GM06990 (cell line): ENCODE measurements around the gene WDR86.

Experiments used
- DNase-seq: peaks from one replicate; pipeline ENCODE4 v3.0.0-alpha.2; 2011; ENCODE audit not compliant: insufficient read length; ENCODE audit errors: extremely low read depth
- H3K27me3 ChIP-seq: replicated peaks from 2 replicates; pipeline ENCODE4 v1.6.0; 2011; ENCODE audit warnings: low read length; ENCODE audit not compliant: control insufficient read depth, insufficient read depth
- H3K36me3 ChIP-seq: 2 replicates; pipeline ENCODE4 v1.5.1; 2011; ENCODE audit warnings: low read length; ENCODE audit not compliant: control insufficient read depth, insufficient read depth
- H3K4me3 ChIP-seq: replicated peaks from 2 replicates; pipeline ENCODE4 v1.5.1; 2011; ENCODE audit warnings: low read depth, mild to moderate bottlenecking, control low read depth, low read length
- CTCF ChIP-seq: IDR thresholded peaks from 2 replicates; pipeline ENCODE4 v1.5.1; 2011; ENCODE audit warnings: low read length, control low read depth, mild to moderate bottlenecking, inconsistent platforms; ENCODE audit not compliant: insufficient read depth, poor library complexity, severe bottlenecking

The WDR86 gene

GRCh38 chr7:151446412-151446811 lies 36.6 kb upstream of the WDR86 start:
- no peak overlapping the region for H3K4me3 ChIP-seq
- no peak for TF ChIP-seq CTCF
- no peaks in the 10 kb centered on the region for H3K36me3 ChIP-seq
- no peaks in the 10 kb centered on the region; the same call in 1 of the 2 replicates for H3K27me3 ChIP-seq
- no peak for DNase-seq

DNA sequence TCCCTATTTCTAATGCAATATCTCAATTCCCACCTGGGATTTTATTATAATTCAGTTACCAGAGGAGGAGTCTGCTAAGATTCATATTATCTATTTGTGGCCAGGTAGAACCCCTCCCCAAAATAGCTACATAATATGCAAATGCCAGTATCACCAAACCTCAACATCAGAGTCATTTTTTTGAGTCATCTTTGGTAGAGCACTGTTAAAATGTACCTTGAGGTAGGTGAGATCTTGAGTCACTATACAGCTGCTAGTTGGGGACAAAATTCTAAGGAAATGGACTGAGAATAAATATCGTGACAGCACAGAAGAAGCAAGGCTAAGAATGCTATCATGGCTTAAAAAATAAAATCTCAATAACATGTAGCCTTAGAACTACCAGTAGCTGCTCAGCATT lies 34.8 kb upstream of the WDR86 start:
- no peak for TF ChIP-seq CTCF
- H3K36me3 ChIP-seq = no peaks in the 10 kb centered on the region
- DNase-seq = no peak

DNA sequence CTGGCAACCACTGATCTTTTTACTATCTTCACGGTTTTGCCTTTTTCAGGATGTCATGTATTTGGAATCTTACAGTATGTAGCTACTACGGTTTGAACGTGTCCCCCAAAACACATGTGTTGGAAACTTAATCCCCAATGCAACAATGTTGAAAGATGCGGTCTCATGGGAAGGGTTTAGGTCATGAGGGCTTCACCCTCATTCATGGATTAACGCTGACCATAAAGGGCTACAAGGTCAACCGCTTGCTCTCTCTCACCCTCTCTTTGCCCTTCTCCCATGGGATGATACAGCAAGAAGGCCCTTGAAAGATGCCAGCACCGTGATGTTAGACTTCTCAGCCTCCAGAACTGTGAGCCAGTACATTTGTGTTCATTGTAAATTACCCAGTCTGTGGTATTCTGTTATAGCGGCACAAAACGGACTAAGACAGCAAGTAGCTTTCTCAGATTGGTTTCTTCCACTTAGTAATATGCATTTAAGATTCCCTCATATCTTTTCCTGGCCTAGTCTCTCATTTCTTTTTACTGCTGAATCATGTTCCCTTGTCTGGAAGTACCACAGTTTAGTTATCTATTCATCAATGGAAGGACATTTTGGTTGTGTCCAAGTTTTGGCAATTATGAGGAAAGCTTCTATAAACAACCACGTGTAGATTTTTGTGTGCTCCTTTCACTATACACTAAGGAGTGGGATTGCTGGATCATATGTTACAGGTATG lies 33.1 kb upstream of the WDR86 start:
- peaks cover 3% of the 10 kb centered on the region for H3K27me3 ChIP-seq
- H3K4me3 ChIP-seq = no peak overlapping the region
- no peak for TF ChIP-seq CTCF
- no peak for DNase-seq
- H3K36me3 ChIP-seq = no peaks in the 10 kb centered on the region

More for the DNA sequence above, 34.8 kb upstream of the WDR86 start:
- H3K4me3 ChIP-seq = no peak overlapping the region
- H3K27me3 ChIP-seq = no peaks in the 10 kb centered on the region; the same call in 1 of the 2 replicates

DNA sequence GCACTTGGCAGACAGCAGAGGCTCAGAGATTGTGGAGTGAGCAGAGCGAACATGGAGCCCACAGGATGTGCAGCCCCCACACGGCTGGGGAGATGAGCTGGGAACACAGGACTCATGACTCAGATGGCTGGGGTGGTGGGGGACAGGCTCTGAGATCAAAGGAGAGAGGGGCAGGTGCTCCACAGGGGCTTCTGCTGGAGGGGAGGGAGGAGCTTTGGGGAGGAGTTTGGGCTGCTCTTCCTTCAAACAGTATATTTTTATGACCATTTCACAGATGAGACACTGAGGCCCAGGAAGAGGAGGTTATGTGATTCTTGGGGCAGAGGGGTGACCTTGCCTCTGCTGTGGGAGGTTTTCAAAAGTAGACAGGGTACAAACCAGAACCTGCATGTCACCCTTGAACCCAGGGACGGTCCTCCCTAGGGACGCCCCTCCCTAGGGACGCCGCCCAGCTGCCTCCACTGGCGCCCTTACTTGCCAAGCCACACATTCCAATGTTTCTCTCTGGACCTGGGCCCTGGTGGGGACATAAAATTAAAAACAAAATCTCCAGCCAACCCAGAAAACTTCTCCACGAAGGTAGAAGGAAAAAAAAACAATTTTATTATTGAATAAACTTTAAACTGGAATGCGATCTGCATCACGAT lies 31.1 kb upstream of the WDR86 start:
- TF ChIP-seq CTCF = no peak
- H3K36me3 ChIP-seq = no peaks in the 10 kb centered on the region
- no peak for DNase-seq
- H3K4me3 ChIP-seq = no peak overlapping the region
- peaks cover 3% of the 10 kb centered on the region for H3K27me3 ChIP-seq

DNA sequence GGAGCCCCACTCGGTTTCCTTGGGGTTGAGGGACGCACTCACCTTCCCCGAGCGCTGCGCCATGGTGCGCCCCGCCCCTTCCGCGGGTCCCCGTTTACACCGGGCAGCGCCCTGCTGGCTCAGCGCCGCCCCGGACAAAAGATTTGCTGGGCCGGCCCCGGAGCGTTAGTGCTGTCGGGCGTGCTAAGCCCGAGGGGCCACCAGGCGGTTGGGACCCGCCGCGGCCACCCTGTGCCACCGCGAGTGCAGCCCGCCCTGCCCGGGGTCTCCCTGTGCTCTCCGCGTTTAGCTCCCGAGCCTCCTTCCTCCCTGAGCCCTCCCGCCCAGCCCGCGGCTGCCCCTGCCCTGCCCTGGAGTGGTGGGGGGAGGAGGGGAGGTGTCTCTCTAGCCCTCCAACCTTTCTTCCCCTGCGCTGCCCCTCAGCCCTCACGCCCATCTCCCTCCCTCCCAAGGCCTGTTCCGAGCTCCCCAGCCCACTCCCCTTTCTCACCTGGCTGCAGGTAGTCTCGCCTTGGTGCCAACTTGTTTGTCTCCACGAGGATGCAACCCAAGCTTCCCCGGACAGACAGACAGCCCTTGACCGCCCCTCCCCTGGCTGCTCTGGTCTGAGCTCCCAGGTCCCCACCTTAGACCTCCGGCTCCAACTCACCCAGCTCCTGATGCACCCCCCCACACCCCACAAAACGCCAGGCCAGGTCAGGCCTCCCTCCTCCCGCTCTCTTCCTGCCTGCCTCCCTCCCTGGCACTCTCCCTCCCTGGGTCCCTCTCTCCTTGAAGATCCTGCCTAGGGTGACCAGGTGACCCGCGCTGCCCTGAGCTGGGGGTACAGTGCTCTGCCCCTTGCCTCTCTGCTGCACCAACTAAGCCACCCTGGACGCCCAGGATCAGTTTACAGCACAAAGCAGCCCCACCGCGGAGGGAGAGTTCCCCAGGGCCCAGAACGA lies 30.3 kb upstream of the WDR86 start, which contains the start of gene CRYGN:
CRYGN (minus strand) TSS at position 287 of the 944 bp plus-strand sequence; CDS start at position 63, 224 bp downstream.
- no peaks in the 10 kb centered on the region for H3K36me3 ChIP-seq
- TF ChIP-seq CTCF = no peak
- peaks cover 3% of the 10 kb centered on the region for H3K27me3 ChIP-seq
- no peak within 1 kb of the TSS for H3K4me3 ChIP-seq
- no peak for DNase-seq
